Nephron (organoid): ENCODE measurements around the gene RNF144B.
A peak's percentile ranks its signal among the peaks of the same experiment; 100 is the strongest.

Source experiments
- H3K27ac Mint-ChIP-seq, 3 experiments: 2 replicates each; pipeline ENCODE4 v1.8.0; 2020; ENCODE audit warnings: mixed read lengths in 3 of 3, mild to moderate bottlenecking in 2 of 3, moderate library complexity in 1 of 3
- H3K27me3 Mint-ChIP-seq: 2 replicates; pipeline ENCODE4 v1.8.0; 2021; ENCODE audit warnings: low read depth, mild to moderate bottlenecking, moderate library complexity, mixed read lengths
- H3K36me3 Mint-ChIP-seq: 2 replicates; pipeline ENCODE4 v1.8.0; 2020; ENCODE audit warnings: low read depth, mixed read lengths
- H3K4me1 Mint-ChIP-seq: 2 replicates; pipeline ENCODE4 v1.8.0; 2020; ENCODE audit warnings: mixed read lengths
- H3K4me3 Mint-ChIP-seq, 3 experiments: 2 replicates each; pipeline ENCODE4 v1.8.0; 2020; ENCODE audit warnings: mild to moderate bottlenecking in 3 of 3, mixed read lengths in 3 of 3, moderate library complexity in 2 of 3
- H3K9me3 Mint-ChIP-seq: 2 replicates; pipeline ENCODE4 v1.8.0; 2020; ENCODE audit warnings: mixed read lengths
- TF ChIP-seq, protein P1 (sequence below), 3 experiments: fragments of 200-600 bp; sonication (generic); IDR thresholded peaks; one replicate each; pipeline ENCODE4 v1.5.0; 2021; ENCODE audit warnings: antibody characterized with exemption in 3 of 3; ENCODE audit not compliant: unreplicated experiment in 3 of 3

The RNF144B gene

DNA sequence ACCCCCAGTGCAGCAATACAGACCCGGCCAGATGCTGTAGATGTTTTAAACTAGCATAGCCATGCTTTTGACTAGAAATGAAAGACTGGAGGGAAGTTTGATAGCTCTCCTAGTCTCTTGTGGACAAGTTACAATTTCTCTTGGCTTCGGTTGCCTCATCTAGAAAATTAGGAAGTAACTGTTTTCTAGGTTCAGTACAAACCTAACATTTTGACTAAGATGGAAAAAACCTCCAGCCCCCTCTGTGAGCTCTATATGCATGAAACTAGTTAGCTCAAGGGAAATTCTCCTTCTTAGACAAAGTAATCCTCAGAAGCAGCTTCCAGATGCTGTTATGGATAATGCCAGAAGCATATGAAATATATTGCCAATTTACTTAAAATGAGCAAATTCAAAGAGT is 86.6 kb downstream of the RNF144B start:
- Mint-ChIP-seq H3K4me3 (no peak overlapping the region), H3K36me3 (no peaks in the 10 kb centered on the region), H3K27me3 (peaks cover 4% of the 10 kb centered on the region), H3K4me1 (peaks cover 11% of the 10 kb centered on the region), H3K27ac (peak overlapping the region in 1 of 3 experiments; percentile 30), H3K9me3 (no peaks in the 10 kb centered on the region)
- TF ChIP-seq, protein P1, sequence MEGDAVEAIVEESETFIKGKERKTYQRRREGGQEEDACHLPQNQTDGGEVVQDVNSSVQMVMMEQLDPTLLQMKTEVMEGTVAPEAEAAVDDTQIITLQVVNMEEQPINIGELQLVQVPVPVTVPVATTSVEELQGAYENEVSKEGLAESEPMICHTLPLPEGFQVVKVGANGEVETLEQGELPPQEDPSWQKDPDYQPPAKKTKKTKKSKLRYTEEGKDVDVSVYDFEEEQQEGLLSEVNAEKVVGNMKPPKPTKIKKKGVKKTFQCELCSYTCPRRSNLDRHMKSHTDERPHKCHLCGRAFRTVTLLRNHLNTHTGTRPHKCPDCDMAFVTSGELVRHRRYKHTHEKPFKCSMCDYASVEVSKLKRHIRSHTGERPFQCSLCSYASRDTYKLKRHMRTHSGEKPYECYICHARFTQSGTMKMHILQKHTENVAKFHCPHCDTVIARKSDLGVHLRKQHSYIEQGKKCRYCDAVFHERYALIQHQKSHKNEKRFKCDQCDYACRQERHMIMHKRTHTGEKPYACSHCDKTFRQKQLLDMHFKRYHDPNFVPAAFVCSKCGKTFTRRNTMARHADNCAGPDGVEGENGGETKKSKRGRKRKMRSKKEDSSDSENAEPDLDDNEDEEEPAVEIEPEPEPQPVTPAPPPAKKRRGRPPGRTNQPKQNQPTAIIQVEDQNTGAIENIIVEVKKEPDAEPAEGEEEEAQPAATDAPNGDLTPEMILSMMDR (IDR thresholded peaks at IDR 0.05; ENCODE audit: unreplicated experiment in 3 of 3) = no peak

DNA sequence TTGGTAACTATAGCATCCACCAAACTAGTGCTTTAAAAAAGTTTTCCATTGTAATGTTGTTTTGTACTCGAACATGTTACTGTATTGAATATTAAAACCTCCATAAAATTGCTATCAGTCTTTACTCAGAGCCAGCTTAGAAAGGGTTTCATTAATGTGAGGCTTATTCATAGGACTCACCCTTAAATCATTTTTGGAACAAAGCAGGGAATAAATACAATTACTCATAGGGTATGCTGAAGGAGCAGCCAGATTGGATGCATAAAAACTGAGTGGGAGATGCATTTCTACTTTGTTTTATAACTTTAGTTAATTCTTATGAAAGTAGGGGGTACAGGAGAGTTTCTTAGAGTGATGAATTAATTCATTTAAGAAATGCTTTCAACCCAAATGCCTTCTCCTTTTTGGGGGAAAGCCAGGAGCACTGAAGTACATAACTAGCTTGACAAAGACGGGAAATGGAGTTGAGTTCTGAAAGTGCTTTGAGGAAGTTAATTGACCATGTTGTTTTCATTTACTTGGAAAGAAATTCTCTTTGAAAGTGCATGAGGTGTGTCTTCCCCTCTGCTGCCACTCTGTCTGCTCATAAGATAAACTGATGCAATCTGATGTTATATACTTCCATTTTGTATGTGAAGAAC is 90.3 kb downstream of the RNF144B start:
- TF ChIP-seq, protein P1 (IDR thresholded peaks at IDR 0.05; ENCODE audit: unreplicated experiment in 3 of 3) = no peak
- peaks cover 4% of the 10 kb centered on the region for H3K27me3 Mint-ChIP-seq
- no peaks in the 10 kb centered on the region for H3K9me3 Mint-ChIP-seq
- H3K36me3 Mint-ChIP-seq = no peaks in the 10 kb centered on the region
- H3K4me3 Mint-ChIP-seq = no peak overlapping the region
- peaks cover 11% of the 10 kb centered on the region for H3K4me1 Mint-ChIP-seq
- H3K27ac Mint-ChIP-seq = peak overlapping the region; percentile 42 to 77 (median 51)

DNA sequence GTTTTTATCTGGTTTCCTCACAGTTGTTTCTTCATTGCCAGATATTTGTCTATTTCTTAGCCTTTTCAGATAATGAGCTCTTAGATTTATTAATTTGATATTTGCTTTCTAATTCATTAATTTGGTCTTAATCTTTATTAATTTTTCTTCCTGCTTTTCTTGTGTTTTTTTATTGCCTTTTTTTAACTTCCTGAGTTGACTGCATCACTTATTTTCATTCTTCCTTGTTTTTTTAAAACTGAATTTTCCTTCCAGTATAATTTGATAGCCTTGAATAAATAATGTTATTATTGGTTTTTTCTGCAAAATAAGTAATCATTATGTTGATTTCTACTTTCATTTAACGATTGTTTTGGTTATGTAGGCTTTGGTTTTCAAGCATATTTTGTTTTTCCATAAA is 91.5 kb downstream of the RNF144B start:
- Mint-ChIP-seq H3K27ac (peak overlapping the region in 1 of 3 experiments; percentile 40), H3K4me3 (no peak overlapping the region), H3K27me3 (peaks cover 1% of the 10 kb centered on the region), H3K4me1 (peaks cover 11% of the 10 kb centered on the region), H3K9me3 (no peaks in the 10 kb centered on the region), H3K36me3 (no peaks in the 10 kb centered on the region)
- TF ChIP-seq, protein P1 (IDR thresholded peaks at IDR 0.05; ENCODE audit: unreplicated experiment in 3 of 3) = no peak

DNA sequence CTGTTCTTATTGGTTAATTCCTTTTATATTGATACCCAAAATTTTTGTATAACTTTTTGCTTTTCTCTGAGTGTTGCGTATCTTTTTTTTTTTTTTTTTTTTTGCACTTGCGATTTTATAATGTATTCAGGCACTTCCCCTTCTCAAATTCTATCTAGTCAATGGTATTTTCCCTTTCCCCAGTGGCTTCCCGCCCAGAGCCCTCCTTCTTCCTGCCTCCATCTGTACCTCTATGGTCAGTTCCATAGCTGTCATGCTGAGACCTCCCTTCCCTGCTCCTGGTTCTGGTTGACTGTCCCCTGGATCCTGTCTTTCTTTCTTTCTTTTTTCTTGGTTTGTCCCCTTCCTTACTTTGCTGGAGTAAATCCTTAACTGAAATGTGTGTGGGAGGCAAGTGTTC is 94.7 kb downstream of the RNF144B start:
- Mint-ChIP-seq H3K36me3 (no peaks in the 10 kb centered on the region), H3K4me1 (peaks cover 11% of the 10 kb centered on the region), H3K4me3 (no peak overlapping the region), H3K27ac (peak overlapping the region in 2 of 3 experiments; percentile 25 to 26), H3K9me3 (no peaks in the 10 kb centered on the region), H3K27me3 (peaks cover 9% of the 10 kb centered on the region)
- TF ChIP-seq, protein P1 (IDR thresholded peaks at IDR 0.05; ENCODE audit: unreplicated experiment in 3 of 3) = no peak

DNA sequence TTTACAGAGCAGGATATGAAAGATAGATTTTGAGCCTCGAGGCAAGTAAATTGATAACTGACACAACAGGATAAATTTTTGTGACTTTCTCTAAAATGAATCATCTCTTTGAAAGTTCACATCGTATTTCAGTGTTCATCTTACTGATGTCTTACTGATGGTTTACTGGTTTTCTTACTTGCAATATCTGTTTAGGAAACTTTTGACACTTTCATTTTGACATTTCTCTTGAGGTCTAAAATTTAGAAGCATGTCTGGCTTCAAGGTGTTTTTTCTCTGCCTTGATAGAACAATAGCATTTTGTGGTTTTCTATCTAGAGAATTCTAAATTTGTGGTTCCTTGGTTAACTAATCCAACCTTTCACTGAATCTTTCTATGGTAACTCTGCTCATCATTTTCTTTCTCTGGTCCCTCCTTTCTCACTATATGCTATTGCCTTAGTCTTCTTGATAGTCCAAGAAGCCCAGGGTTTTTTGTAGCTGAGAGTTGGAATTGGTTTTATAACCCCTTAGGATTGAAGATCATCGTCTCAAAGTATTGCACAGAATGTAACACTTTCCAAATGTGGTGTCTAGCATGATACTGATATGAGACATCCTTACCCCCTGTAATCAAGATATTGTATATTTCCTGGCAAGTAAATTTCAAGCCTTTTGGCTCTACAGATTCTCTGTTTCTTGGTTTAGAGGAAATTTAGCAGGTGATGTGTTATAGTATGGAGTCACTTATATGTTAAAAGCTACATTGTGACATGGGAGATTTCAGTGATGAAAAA is 98.7 kb downstream of the RNF144B start:
- TF ChIP-seq, protein P1 (IDR thresholded peaks at IDR 0.05; ENCODE audit: unreplicated experiment in 3 of 3) = no peak
- peaks cover 9% of the 10 kb centered on the region for H3K27me3 Mint-ChIP-seq
- H3K4me3 Mint-ChIP-seq = no peak overlapping the region
- no peak overlapping the region for H3K27ac Mint-ChIP-seq
- no peaks in the 10 kb centered on the region for H3K4me1 Mint-ChIP-seq
- H3K9me3 Mint-ChIP-seq = no peaks in the 10 kb centered on the region
- H3K36me3 Mint-ChIP-seq = no peaks in the 10 kb centered on the region
